ENCODE data around the gene CFAP54. TPM values are rescaled to one million over a fixed set of nuclear protein-coding genes. Genes with fewer than 3 reads are reported as not detected.

CFAP54 gene
- total and polyA plus RNA-seq, 2 of the 4 experiments (the other 2 are of a cell fraction): 0.18 to 0.41 TPM

DNA sequence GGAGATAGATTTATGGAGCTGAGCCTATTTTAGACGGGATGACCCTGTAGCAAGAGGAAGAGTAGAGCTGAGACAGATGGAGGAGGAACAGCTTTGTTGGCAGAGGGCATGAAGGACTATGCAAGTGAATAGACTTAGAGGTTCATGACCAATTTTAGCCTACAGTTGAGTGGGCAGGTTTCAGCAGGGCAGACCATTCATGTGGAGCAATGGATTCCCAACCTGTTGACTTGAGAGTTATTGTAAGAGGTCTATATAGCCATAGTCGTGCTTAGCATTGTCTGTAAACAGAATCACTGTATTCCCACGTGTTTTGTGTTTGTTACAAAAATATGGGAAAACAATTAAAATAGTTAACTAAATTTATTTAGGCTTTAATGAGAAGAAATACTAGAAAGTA, 116.8 kb downstream of the CFAP54 start:
- H4K8ac ChIP-seq (ENCODE audit: low read depth in 2 of 2, low read length in 2 of 2): no peak overlapping the region
- no peak overlapping the region for H2BK120ac ChIP-seq (ENCODE audit: low read depth, low read length)
- no peaks in the 10 kb centered on the region for H3K27me3 ChIP-seq (ENCODE audit: control insufficient read depth, insufficient read depth, low read length)
- no peaks in the 10 kb centered on the region for H3K4me1 ChIP-seq (ENCODE audit: control insufficient read depth, insufficient read depth, low read length)
- no peak overlapping the region for H3K18ac ChIP-seq (ENCODE audit: low read depth, low read length)
- no TSS peak for BruUV-seq (replicated peaks)
- CTCF ChIA-PET: no interaction called here
- H3K9me1 ChIP-seq (ENCODE audit: insufficient read depth, low read length): no peaks in the 10 kb centered on the region
- TF ChIP-seq RCOR1 (IDR thresholded peaks at IDR 0.05; ENCODE audit: insufficient replicate concordance, low read length): no peak
- TF ChIP-seq CEBPB (IDR thresholded peaks at IDR 0.05; ENCODE audit: low read depth, low read length): no peak
- no peak for TF ChIP-seq MAZ (IDR thresholded peaks at IDR 0.05; ENCODE audit: borderline replicate concordance, low read depth, low read length)
- TF ChIP-seq, protein P1, sequence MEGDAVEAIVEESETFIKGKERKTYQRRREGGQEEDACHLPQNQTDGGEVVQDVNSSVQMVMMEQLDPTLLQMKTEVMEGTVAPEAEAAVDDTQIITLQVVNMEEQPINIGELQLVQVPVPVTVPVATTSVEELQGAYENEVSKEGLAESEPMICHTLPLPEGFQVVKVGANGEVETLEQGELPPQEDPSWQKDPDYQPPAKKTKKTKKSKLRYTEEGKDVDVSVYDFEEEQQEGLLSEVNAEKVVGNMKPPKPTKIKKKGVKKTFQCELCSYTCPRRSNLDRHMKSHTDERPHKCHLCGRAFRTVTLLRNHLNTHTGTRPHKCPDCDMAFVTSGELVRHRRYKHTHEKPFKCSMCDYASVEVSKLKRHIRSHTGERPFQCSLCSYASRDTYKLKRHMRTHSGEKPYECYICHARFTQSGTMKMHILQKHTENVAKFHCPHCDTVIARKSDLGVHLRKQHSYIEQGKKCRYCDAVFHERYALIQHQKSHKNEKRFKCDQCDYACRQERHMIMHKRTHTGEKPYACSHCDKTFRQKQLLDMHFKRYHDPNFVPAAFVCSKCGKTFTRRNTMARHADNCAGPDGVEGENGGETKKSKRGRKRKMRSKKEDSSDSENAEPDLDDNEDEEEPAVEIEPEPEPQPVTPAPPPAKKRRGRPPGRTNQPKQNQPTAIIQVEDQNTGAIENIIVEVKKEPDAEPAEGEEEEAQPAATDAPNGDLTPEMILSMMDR (conservative IDR thresholded peaks at IDR 0.05; ENCODE audit: low read depth, low read length): no peak
- no peak for TF ChIP-seq BHLHE40 (IDR thresholded peaks at IDR 0.05; ENCODE audit: low read depth, low read length)
- no peak for TF ChIP-seq FOS (IDR thresholded peaks at IDR 0.05; ENCODE audit: low read depth, low read length)
- no peak for TF ChIP-seq POLR2A (IDR thresholded peaks at IDR 0.05; ENCODE audit: low read depth, low read length)
- TF ChIP-seq RAD21 (IDR thresholded peaks at IDR 0.05; ENCODE audit: low read length): no peak
- TF ChIP-seq, protein P2, sequence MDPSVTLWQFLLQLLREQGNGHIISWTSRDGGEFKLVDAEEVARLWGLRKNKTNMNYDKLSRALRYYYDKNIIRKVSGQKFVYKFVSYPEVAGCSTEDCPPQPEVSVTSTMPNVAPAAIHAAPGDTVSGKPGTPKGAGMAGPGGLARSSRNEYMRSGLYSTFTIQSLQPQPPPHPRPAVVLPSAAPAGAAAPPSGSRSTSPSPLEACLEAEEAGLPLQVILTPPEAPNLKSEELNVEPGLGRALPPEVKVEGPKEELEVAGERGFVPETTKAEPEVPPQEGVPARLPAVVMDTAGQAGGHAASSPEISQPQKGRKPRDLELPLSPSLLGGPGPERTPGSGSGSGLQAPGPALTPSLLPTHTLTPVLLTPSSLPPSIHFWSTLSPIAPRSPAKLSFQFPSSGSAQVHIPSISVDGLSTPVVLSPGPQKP (IDR thresholded peaks at IDR 0.05; ENCODE audit: borderline replicate concordance, low read depth, low read length): no peak
- TF ChIP-seq CHD1 (IDR thresholded peaks at IDR 0.05; ENCODE audit: low read depth, low read length): no peak
- TF ChIP-seq MXI1 (IDR thresholded peaks at IDR 0.05; ENCODE audit: borderline replicate concordance, low read depth, low read length): no peak
- TF ChIP-seq RFX5 (IDR thresholded peaks at IDR 0.05; ENCODE audit: low read depth, low read length): no peak
- no peak for TF ChIP-seq NFE2L2 (IDR thresholded peaks at IDR 0.05; ENCODE audit: low read depth, low read length)
- H3K9me3 ChIP-seq (ENCODE audit: control insufficient read depth, insufficient read depth, low read length): no peaks in the 10 kb centered on the region
- no peak overlapping the region for H2BK5ac ChIP-seq (ENCODE audit: low read depth, low read length, poor library complexity, severe bottlenecking)
- H3K23ac ChIP-seq (ENCODE audit: low read depth, low read length): no peak overlapping the region
- intact Hi-C loops (cut with micrococcal nuclease) (no loop called here), dilution Hi-C loops (cut with HindIII; ENCODE audit: low sequenced_read_pairs, unreplicated experiment) (no loop called here), in situ Hi-C loops (cut with MboI; ENCODE audit: low sequenced_read_pairs) (no loop called here)
- H2BK20ac ChIP-seq (ENCODE audit: low read depth, low read length): no peak overlapping the region
- no peak overlapping the region for H3K56ac ChIP-seq (ENCODE audit: extremely low read depth, insufficient read depth, low read length)
- ATAC-seq (ENCODE audit: low read depth) (no peak), DNase-seq (no peak)
- H3K4me3 ChIP-seq (ENCODE audit: insufficient read depth, low read depth, low read length): no peak overlapping the region
- no peak overlapping the region for H3K14ac ChIP-seq (replicated peaks; ENCODE audit: low read depth, low read length)
- no peak overlapping the region for H3K27ac ChIP-seq (ENCODE audit: insufficient read depth, low read length)
- H4K91ac ChIP-seq (ENCODE audit: insufficient read depth, low read depth, low read length): no peak overlapping the region
- no peak overlapping the region for H2AK5ac ChIP-seq (ENCODE audit: low read depth, low read length)
- H2AFZ ChIP-seq (replicated peaks; ENCODE audit: low read length, poor library complexity): no peak overlapping the region
- no peaks in the 10 kb centered on the region for H3K79me1 ChIP-seq (ENCODE audit: low read depth in 1 of 2, low read length in 2 of 2)
- H3K4me2 ChIP-seq (ENCODE audit: low read depth, low read length): no peak overlapping the region
- 0% methylated on average over 1 of the region's 3 CpGs; no CpG with 5 or more reads in 1 of the 2 experiments for WGBS, 2 experiments (ENCODE audit: extremely low coverage in 2 of 2, insufficient read length in 1 of 2)
- no peaks in the 10 kb centered on the region for H3K36me3 ChIP-seq (ENCODE audit: control insufficient read depth, insufficient read depth, low read length)
- no peaks in the 10 kb centered on the region for H4K20me1 ChIP-seq (ENCODE audit: insufficient read depth, low read length)
- no peak overlapping the region for H2BK15ac ChIP-seq (ENCODE audit: low read depth, low read length)
- no peak overlapping the region for H2AK9ac ChIP-seq (replicated peaks; ENCODE audit: low read depth, low read length, poor library complexity)
- H3K4ac ChIP-seq (ENCODE audit: low read depth, low read length): no peak overlapping the region
- H4K5ac ChIP-seq (ENCODE audit: low read depth, low read length): no peak overlapping the region
- H3K9ac ChIP-seq (ENCODE audit: low read depth, low read length): no peak overlapping the region
- POLR2A ChIA-PET (ENCODE audit: unreplicated experiment): no interaction called here

Data from IMR-90 (cell line).